Body of pancreas (tissue), 4 donors: ENCODE data around the gene AP1G1. TPM values are rescaled to one million over a fixed set of nuclear protein-coding genes. Genes with fewer than 3 reads are reported as not detected.
"Not testable (repeated sequence)": the region's sequence is repeated elsewhere in the genome, so short reads cannot be mapped to it uniquely, and the experiment has no call there.

Experiments
- ATAC-seq: fragments of 150-250 bp; one replicate; pipeline ENCODE4 v1.9.1; 2016
- DNase-seq, 4 donors: peaks; one replicate each; pipeline ENCODE4 v3.0.0-alpha.2; 2019
- H3K27ac ChIP-seq, 4 donors: fragments of 200-600 bp; sonication (generic); 1 replicate in 3 of 4; 2 replicates in 1 of 4; pipeline versions ENCODE4 v1.5.1 to v1.6.1; 2016 to 2019; ENCODE audit warnings: mild to moderate bottlenecking in 1 of 4, mixed read lengths in 1 of 4, moderate library complexity in 1 of 4
- H3K27me3 ChIP-seq, 2 donors: fragments of 200-600 bp; sonication (generic); one replicate each; pipeline ENCODE4 v1.6.0; 2016; ENCODE audit warnings: mild to moderate bottlenecking in 1 of 2
- H3K36me3 ChIP-seq, 2 donors: fragments of 200-600 bp; sonication (generic); replicated peaks in 1 of 2; 2 replicates each; pipeline ENCODE4 v1.5.1; 2016; ENCODE audit warnings: low read depth in 2 of 2; ENCODE audit not compliant: insufficient read depth in 1 of 2
- H3K4me1 ChIP-seq: fragments of 200-600 bp; sonication (generic); one replicate; pipeline ENCODE4 v1.6.0; 2016
- H3K4me3 ChIP-seq, 2 donors: fragments of 200-600 bp; sonication (generic); 1 replicate in 1 of 2; 2 replicates in 1 of 2; pipeline ENCODE4 v1.5.1; 2016 to 2019
- H3K9me3 ChIP-seq, 3 donors: fragments of 200-600 bp; sonication (generic); 1 replicate in 2 of 3; 2 replicates in 1 of 3; pipeline ENCODE4 v1.5.1; 2016
- POLR2A ChIP-seq, 3 donors: fragments of 450-650 bp; IDR thresholded peaks; one replicate each; pipeline ENCODE4 v1.6.1; 2016; ENCODE audit warnings: antibody characterized with exemption in 3 of 3, mild to moderate bottlenecking in 2 of 3
- WGBS, 2 donors: methylation state at CpG; one replicate each; pipeline ENCODE4 v1.1.5; 2017; 5-methylcytosine and 5-hydroxymethylcytosine counted together
- intact Hi-C: fragments of 100-400 bp; cut with DNase I; formaldehyde crosslinking; loops from one replicate; pipeline ENCODE4 v1.15.1; 2023
- total RNA-seq, 2 donors: library from RNA; depleted of rRNA; stranded (reverse); fragments of >200 nt; gene quantifications; one replicate each; pipeline ENCODE4 v1.1.0, GENCODE V29; 2016
- TF ChIP-seq, protein P1 (sequence below), 7 experiments: fragments of 450-650 bp in 4 of 7; fragments of 200-600 bp in 3 of 7; sonication (generic) in 3 of 7; IDR thresholded peaks; one replicate each; pipeline ENCODE4 v1.5.1; 2016 to 2019; ENCODE audit warnings: antibody characterized with exemption in 7 of 7

Gene AP1G1
- total RNA-seq, 2 donors from 2014 or later: 58.1 to 84.7 TPM

DNA sequence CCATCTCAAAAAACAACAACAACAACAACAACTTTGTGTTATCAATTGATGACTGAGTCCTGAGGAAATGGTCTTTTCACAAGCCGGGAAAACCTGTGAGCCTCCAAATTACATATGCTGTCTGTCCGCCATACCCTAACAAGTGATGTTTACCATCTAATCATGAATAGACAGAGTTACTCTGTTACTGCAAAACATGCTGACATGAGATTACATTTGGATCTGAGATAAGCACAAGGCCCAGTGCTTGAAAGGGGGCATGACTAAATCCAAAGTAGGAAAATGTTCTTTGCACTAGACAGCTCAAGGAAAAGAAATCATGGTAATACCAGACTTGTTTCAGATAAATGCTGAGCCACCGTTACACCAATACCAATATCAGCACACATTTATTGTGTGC lies 28.5 kb upstream of the AP1G1 start:
- H3K4me3 ChIP-seq: no peak overlapping the region
- no peaks in the 10 kb centered on the region for H3K4me1 ChIP-seq
- intact Hi-C loops: no loop called here
- no peaks in the 10 kb centered on the region for H3K9me3 ChIP-seq
- TF ChIP-seq, protein P1, sequence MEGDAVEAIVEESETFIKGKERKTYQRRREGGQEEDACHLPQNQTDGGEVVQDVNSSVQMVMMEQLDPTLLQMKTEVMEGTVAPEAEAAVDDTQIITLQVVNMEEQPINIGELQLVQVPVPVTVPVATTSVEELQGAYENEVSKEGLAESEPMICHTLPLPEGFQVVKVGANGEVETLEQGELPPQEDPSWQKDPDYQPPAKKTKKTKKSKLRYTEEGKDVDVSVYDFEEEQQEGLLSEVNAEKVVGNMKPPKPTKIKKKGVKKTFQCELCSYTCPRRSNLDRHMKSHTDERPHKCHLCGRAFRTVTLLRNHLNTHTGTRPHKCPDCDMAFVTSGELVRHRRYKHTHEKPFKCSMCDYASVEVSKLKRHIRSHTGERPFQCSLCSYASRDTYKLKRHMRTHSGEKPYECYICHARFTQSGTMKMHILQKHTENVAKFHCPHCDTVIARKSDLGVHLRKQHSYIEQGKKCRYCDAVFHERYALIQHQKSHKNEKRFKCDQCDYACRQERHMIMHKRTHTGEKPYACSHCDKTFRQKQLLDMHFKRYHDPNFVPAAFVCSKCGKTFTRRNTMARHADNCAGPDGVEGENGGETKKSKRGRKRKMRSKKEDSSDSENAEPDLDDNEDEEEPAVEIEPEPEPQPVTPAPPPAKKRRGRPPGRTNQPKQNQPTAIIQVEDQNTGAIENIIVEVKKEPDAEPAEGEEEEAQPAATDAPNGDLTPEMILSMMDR (IDR thresholded peaks at IDR 0.05): no peak
- TF ChIP-seq POLR2A (IDR thresholded peaks at IDR 0.05): no peak
- ATAC-seq (no peak), DNase-seq (no peak)
- H3K36me3 ChIP-seq: no peaks in the 10 kb centered on the region
- no peaks in the 10 kb centered on the region for H3K27me3 ChIP-seq
- WGBS, 2 donors: 80 to 83% methylated on average over 3 of the region's 3 CpGs
- H3K27ac ChIP-seq: no peak overlapping the region

GRCh38 chr16:71834291-71834690 lies 25.7 kb upstream of the AP1G1 start:
- no peak overlapping the region for H3K4me3 ChIP-seq
- ATAC-seq (no peak), DNase-seq (no peak)
- H3K36me3 ChIP-seq: no peaks in the 10 kb centered on the region
- intact Hi-C loops: no loop called here
- no peaks in the 10 kb centered on the region for H3K27me3 ChIP-seq
- TF ChIP-seq POLR2A (IDR thresholded peaks at IDR 0.05): no peak
- TF ChIP-seq, protein P1 (IDR thresholded peaks at IDR 0.05): no peak
- H3K9me3 ChIP-seq: no peaks in the 10 kb centered on the region
- 63 to 69% methylated on average over 3 of the region's 3 CpGs for WGBS, 2 donors
- H3K27ac ChIP-seq: no peak overlapping the region
- H3K4me1 ChIP-seq: no peaks in the 10 kb centered on the region

GRCh38 chr16:71832112-71832511 lies 23.5 kb upstream of the AP1G1 start:
- DNase-seq, H3K4me3 ChIP-seq, H3K27ac ChIP-seq, H3K9me3 ChIP-seq, H3K27me3 ChIP-seq, H3K36me3 ChIP-seq, H3K4me1 ChIP-seq, intact Hi-C loops, ATAC-seq: not testable (repeated sequence)
- 78 to 81% methylated on average over 2 of the region's 2 CpGs for WGBS, 2 donors

GRCh38 chr16:71831698-71832097 lies 23.1 kb upstream of the AP1G1 start:
- H3K4me1 ChIP-seq, H3K9me3 ChIP-seq, H3K36me3 ChIP-seq, H3K4me3 ChIP-seq, H3K27ac ChIP-seq, ATAC-seq, H3K27me3 ChIP-seq, intact Hi-C loops, DNase-seq: not testable (repeated sequence)
- WGBS, 2 donors: 79 to 85% methylated on average over 3 of the region's 3 CpGs

DNA sequence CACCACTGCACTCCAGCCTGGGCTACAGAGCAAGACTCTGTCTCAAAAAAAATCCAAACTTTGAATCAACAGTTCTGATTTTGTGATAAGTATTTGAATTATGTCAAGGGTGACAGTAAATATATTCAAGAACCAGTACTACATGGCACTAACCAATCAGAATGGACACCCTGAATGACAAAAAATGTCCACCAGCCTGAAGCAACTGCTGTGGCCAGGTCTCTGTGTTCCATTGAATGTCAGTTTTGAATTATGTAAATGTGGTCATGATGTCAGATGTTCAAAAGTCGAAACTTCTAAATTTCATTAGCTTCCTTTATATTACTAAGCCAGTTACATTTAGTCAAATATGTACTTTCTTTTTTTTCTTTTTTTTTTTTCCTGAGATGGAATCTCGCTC lies 21.7 kb upstream of the AP1G1 start:
- intact Hi-C loops: no loop called here
- Histone ChIP-seq H3K4me1 (no peaks in the 10 kb centered on the region), H3K36me3 (no peaks in the 10 kb centered on the region), H3K27me3 (no peaks in the 10 kb centered on the region), H3K9me3 (no peaks in the 10 kb centered on the region), H3K4me3 (no peak overlapping the region), H3K27ac (no peak overlapping the region)
- ATAC-seq: no peak
- no peak for DNase-seq
- no peak for TF ChIP-seq POLR2A (IDR thresholded peaks at IDR 0.05)
- TF ChIP-seq, protein P1 (IDR thresholded peaks at IDR 0.05): no peak
- WGBS, 2 donors: 77 to 88% methylated on average over 2 of the region's 2 CpGs

DNA sequence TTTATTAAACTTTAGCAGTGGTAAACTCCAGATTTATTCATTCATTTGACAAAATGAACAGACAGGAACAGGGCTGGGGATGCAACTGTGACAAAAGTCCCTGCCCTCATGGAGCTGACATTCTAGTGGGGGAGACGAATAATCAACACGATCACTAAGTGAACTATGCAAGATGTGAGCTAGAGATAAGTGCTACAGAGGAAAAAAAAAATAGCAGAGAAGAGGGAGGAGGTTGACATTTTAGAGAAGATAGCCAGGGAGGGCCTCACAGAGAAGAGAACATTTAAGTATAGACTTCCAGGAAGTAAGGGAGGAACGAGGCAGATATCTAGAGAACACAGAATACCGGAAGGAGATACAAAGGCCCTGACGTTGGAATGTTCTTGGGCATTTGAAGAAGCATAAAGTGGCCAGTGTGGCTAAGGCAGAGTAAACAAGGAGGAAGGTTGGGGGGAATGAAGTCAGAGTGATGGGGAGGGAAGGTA lies 17.9 kb upstream of the AP1G1 start:
- no peaks in the 10 kb centered on the region for H3K9me3 ChIP-seq
- WGBS, 2 donors: 70 to 80% methylated on average over 5 of the region's 5 CpGs
- H3K27me3 ChIP-seq: no peaks in the 10 kb centered on the region
- H3K36me3 ChIP-seq: no peaks in the 10 kb centered on the region
- DNase-seq (no peak), ATAC-seq (no peak)
- no peaks in the 10 kb centered on the region for H3K4me1 ChIP-seq
- no peak overlapping the region for H3K4me3 ChIP-seq
- intact Hi-C loops: no loop called here
- H3K27ac ChIP-seq: no peak overlapping the region
- TF ChIP-seq, protein P1 (IDR thresholded peaks at IDR 0.05): no peak

GRCh38 chr16:71817155-71817500 lies 8.5 kb upstream of the AP1G1 start:
- H3K27me3 ChIP-seq, H3K4me1 ChIP-seq, H3K9me3 ChIP-seq, DNase-seq, H3K4me3 ChIP-seq, H3K36me3 ChIP-seq, ATAC-seq: not testable (repeated sequence)
- 83 to 89% methylated on average over 10 of the region's 10 CpGs for WGBS, 2 donors
- H3K27ac ChIP-seq: peak overlapping the region in 1 of 4 donors; percentile 24
- intact Hi-C loops: loop anchor here (10.0 kb wide), 1 partner anchor 78 kb away; the partner anchor contains the start of gene IST1
